Fibroblast of skin of right biceps (primary cell): ENCODE results near the gene RNPEPL1.

Source experiments
- DNase-seq: peaks from one replicate; pipeline ENCODE4 v3.0.0-alpha.2; 2013

Gene RNPEPL1

DNA sequence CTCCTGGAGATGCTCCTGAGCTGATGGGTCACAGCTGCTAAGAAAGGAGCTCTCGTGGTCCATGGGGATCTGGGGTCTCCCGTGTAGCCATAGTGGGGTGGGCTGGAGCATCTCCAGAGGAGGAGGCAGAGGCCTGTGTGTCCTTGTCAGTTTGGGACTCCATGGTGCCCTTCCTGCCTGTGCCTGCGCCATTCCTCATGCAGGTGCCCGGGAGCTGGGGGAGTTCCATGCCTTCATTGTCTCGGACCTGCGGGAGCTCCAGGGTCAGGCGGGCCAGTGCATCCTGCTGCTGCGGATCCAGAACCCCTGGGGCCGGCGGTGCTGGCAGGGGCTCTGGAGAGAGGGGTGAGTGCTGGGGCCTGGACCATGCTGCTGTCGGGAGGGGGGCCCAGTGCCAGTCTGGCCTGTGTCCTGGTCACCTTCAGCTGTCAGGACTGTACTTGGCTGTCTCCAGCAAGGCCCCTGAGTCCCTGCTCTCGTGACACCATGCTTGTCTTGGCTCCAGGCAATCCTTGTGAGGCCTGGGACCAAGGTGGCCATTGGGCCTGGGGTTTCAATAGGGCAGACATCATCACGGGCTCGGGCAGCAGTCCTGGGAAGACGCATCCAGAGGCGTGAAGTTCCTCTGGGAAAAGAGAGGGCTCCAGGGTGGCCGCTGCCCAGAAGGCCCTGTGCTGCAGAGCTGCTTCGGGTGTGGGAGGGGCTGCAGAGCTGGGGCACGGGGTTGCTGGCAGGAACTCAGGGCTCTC, 25.6 kb downstream of the RNPEPL1 start:
- DNase-seq: no peak

- no peak for DNase-seq
Measured at GRCh38 chr2:240594511-240595380, 26.5 kb downstream of the RNPEPL1 start.

- no peak for DNase-seq
Measured at GRCh38 chr2:240595381-240596079, 27.2 kb downstream of the RNPEPL1 start.

- DNase-seq: no peak
Measured at GRCh38 chr2:240596080-240596460, 27.8 kb downstream of the RNPEPL1 start.

DNA sequence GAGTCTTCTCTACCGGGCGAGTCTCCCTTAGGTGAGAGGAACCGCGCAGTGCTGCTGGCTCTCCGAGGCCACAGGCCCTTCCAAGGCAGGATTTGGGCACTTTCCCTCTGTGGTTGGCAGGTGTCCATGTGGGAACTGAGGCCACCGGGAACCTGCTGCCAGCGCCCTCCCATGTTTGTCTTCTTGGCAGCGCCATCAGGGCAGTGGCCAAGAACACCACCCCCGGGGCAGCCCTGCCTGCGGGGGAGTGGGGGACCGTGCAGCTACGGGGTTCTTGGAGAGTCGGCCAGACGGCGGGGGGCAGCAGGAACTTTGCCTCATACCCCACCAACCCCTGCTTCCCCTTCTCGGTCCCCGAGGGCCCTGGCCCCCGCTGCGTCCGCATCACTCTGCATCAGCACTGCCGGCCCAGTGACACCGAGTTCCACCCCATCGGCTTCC, 28.2 kb downstream of the RNPEPL1 start:
- no peak for DNase-seq

GRCh38 chr2:240597054-240597418, 28.8 kb downstream of the RNPEPL1 start:
- DNase-seq: no peak

DNA sequence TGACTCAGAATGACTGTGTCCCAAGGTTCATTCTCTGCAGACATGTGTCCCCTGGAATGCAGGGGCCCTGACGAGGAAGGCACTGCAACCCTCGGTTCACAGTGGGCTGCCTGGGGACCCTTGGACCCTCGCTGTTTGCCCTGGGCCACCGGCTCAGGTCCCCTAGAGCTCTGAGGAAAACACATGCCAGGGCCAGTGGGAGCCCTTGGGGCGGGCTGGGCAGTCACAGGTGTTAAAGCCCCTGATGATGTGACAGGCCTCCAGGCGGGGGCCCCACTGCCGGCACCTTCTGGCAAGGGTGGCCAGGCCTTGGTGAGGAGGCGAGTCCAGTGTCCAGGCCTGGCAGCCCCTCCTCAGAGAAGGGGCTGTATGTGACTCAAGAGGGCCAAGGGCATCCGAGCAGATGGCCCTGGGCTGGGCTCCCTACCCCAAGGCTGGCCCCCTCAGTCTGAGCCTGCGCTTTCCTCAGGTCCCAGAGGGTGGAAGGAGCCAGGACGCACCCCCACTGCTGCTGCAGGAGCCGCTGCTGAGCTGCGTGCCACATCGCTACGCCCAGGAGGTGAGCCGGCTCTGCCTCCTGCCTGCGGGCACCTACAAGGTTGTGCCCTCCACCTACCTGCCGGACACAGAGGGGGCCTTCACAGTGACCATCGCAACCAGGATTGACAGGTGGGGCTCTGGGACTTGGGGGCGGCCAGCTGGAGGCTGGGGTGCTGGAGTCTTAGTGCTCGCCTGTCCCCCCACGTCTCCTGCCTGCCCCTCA, 29.3 kb downstream of the RNPEPL1 start:
- no peak for DNase-seq

- DNase-seq: no peak
Measured at GRCh38 chr2:240598311-240598911, 30.1 kb downstream of the RNPEPL1 start.

GRCh38 chr2:240599141-240599583, 30.9 kb downstream of the RNPEPL1 start:
- no peak for DNase-seq

DNA sequence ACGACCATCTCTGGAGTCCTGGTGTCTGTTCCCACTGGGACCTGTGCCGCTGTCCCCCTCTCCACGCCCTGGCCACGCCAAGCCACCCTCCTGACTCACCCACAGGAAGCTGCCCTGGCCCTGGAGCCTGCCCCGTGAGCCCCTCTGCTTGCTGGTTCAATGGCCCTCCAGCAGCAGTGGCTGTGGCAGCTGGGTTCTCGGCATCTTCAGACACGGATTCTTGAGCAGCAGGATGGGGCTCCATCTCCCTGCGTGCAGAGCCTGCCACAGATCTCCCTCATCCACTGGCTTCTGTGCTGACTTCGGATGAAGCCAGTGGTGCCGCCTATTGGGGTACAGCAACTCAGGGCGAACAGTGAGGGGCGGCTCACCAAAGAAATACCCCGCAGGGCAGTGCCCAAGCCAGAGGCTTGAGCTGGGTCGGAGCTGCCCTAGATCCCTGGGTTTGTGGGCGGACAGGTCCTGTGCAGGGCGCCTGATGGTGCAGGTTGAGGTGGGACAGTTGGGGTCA, 32.2 kb downstream of the RNPEPL1 start:
- DNase-seq: no peak

GRCh38 chr2:240601061-240601830, 33.0 kb downstream of the RNPEPL1 start:
- no peak for DNase-seq

GRCh38 chr2:240601831-240602160, 33.5 kb downstream of the RNPEPL1 start:
- no peak for DNase-seq

DNA sequence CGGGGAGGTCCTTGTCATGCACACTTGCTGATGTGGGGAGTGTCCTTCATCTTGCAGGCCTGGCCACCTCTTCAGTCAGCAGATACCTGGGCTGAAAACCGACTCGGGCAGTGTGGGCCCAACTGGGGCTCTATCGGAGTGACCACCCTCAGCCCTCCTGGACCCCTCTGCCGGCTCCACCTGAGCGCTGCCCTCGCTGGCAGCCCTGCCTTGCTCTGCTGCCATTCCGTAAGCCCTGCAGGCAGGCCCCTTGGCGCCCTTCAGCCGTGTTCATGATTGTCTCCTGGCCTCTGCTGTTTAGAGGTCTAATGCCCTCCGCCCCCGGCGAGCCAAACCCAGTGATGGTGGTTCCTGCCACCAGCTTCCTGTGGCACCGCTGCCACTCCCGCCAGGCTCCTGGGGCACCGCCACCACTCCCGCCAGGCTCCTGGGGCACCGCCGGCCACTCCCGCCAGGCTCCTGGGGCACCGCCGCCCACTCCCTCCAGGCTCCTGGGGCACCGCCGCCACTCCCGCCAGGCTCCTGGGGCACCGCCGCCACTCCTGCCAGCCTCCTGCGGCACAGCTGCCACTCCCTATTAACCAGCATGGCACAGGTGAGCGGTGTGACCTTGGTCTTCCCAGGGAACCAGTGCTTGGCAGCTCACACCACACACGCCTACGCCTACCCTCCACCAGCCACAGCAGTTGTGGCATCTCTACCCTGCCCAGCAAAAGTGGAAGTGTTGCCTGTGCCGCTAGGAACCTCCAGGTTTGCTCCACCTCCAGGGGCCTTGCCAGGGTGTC, 34.2 kb downstream of the RNPEPL1 start:
- DNase-seq: no peak

- no peak for DNase-seq
Measured at GRCh38 chr2:240603081-240603835, 35.0 kb downstream of the RNPEPL1 start.

- DNase-seq: no peak
Measured at GRCh38 chr2:240603846-240604245, 35.6 kb downstream of the RNPEPL1 start.

DNA sequence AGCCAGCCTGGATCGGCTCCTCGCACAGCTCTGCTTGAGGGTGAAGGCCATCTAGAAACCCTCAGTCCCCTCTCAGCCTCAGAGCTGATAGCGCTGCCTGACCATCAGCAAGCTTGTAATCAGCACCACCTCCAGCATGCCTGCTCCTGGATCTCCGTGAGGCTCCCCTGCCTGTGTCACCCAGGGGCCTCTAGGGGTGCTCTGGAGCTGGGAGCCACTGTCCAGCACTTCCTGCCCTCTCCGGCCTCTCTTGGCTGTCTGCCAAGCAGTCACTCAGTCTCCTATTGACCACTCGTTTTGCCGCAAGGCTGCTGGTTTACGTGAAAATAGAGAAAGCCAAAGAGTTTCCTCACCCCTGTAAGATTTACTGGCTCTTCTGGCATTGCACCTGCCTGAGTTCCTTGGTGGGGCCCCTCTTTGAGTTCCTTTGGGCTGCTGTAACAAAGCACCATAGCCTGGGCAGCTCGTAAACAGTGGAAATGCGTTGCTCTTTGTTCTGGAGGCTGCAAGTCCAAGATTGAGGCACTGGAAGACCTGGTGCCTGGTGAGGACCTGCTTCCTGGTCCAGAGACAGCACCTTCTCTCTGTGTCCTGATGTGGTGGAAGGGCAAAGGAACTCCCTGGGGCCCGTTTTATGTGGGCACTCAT, 36.1 kb downstream of the RNPEPL1 start:
- no peak for DNase-seq

GRCh38 chr2:240604939-240605716, 36.8 kb downstream of the RNPEPL1 start:
- DNase-seq: no peak
